ENCODE results near the gene SAMD8. TPM values are rescaled to one million over a fixed set of nuclear protein-coding genes. Genes with fewer than 3 reads are reported as not detected.

Gene SAMD8
- total RNA-seq, 1 experiment from 2014 or later = 28.1 TPM

GRCh38 chr10:75068523-75068922 is 42.9 kb upstream of the SAMD8 start:
- H3K27me3 Mint-ChIP-seq (ENCODE audit: insufficient read depth, unreplicated experiment) = no peaks in the 10 kb centered on the region
- H3K4me3 Mint-ChIP-seq (ENCODE audit: unreplicated experiment) = no peak overlapping the region
- DNase-seq (ENCODE audit: unreplicated experiment) = no peak
- CTCF ChIA-PET = interaction anchor here (0.6 to 0.7 kb wide), 2 partner anchors 18 to 466 kb away, joined by 3 read pairs; no protein-coding TSS in a partner anchor
- intact Hi-C loops (cut with micrococcal nuclease) = loop anchor here (1.0 kb wide), 1 partner anchor 13 kb away; no protein-coding TSS in a partner anchor
- H3K4me1 Mint-ChIP-seq (ENCODE audit: insufficient read depth, unreplicated experiment) = peaks cover 6% of the 10 kb centered on the region
- no peaks in the 10 kb centered on the region for H3K9me3 Mint-ChIP-seq (ENCODE audit: unreplicated experiment)
- H3K27ac Mint-ChIP-seq (ENCODE audit: low read depth, unreplicated experiment) = no peak overlapping the region
- POLR2A ChIA-PET = no interaction called here
- H3K36me3 Mint-ChIP-seq (ENCODE audit: insufficient read depth, unreplicated experiment) = no peaks in the 10 kb centered on the region
- no TSS peak for BruUV-seq (replicated peaks)
- TF ChIP-seq, protein P1, sequence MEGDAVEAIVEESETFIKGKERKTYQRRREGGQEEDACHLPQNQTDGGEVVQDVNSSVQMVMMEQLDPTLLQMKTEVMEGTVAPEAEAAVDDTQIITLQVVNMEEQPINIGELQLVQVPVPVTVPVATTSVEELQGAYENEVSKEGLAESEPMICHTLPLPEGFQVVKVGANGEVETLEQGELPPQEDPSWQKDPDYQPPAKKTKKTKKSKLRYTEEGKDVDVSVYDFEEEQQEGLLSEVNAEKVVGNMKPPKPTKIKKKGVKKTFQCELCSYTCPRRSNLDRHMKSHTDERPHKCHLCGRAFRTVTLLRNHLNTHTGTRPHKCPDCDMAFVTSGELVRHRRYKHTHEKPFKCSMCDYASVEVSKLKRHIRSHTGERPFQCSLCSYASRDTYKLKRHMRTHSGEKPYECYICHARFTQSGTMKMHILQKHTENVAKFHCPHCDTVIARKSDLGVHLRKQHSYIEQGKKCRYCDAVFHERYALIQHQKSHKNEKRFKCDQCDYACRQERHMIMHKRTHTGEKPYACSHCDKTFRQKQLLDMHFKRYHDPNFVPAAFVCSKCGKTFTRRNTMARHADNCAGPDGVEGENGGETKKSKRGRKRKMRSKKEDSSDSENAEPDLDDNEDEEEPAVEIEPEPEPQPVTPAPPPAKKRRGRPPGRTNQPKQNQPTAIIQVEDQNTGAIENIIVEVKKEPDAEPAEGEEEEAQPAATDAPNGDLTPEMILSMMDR (IDR thresholded peaks at IDR 0.05; ENCODE audit: unreplicated experiment) = no peak

- ChIA-PET CTCF (interaction anchor here (0.5 to 0.9 kb wide), 3 partner anchors 21 to 804 kb away, joined by 3 to 4 read pairs (median 3); no protein-coding TSS in a partner anchor), POLR2A (interaction anchor here (0.7 kb wide), 1 partner anchor 9 kb away, joined by 6 read pairs; no protein-coding TSS in a partner anchor)
- intact Hi-C loops (cut with micrococcal nuclease) = no loop called here
- Mint-ChIP-seq H3K9me3 (ENCODE audit: unreplicated experiment) (no peaks in the 10 kb centered on the region), H3K4me3 (ENCODE audit: unreplicated experiment) (no peak overlapping the region), H3K4me1 (ENCODE audit: insufficient read depth, unreplicated experiment) (peaks cover 6% of the 10 kb centered on the region), H3K36me3 (ENCODE audit: insufficient read depth, unreplicated experiment) (no peaks in the 10 kb centered on the region), H3K27ac (ENCODE audit: low read depth, unreplicated experiment) (no peak overlapping the region), H3K27me3 (ENCODE audit: insufficient read depth, unreplicated experiment) (no peaks in the 10 kb centered on the region)
- DNase-seq (ENCODE audit: unreplicated experiment) = no peak
- BruUV-seq (replicated peaks) = no TSS peak
- TF ChIP-seq, protein P1 (IDR thresholded peaks at IDR 0.05; ENCODE audit: unreplicated experiment) = no peak
These were observed 41.0 kb upstream of the SAMD8 start for GRCh38 chr10:75070476-75070875.

DNA sequence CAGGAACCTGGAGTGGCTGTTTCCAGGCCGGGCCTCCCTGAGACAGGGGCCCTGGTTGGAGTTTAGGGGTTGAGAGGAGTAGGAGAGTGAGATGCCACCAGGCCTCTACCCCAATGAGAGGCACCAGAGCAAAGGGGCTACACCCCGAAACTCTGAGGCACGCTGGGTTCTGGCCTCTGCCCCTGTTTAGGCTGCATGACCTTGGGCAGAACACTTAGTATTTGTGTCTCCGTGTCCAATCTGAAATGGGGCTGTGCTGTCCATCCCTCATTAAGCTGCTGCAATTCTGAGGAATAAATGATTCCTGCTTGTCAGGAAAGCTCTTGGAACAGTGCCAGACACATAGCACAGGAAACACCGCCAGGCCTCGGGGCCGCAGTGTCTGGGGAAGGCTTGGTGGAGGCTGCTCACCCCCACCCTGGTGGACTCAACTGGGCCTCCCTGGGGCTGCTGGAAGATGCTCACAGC is 40.5 kb upstream of the SAMD8 start:
- ChIA-PET CTCF (interaction anchor here (0.9 kb wide), 1 partner anchor 29 kb away, joined by 3 read pairs; no protein-coding TSS in a partner anchor), POLR2A (interaction anchor here (0.7 kb wide), 1 partner anchor 10 kb away, joined by 6 read pairs; no protein-coding TSS in a partner anchor)
- H3K27ac Mint-ChIP-seq (ENCODE audit: low read depth, unreplicated experiment) = no peak overlapping the region
- no peaks in the 10 kb centered on the region for H3K27me3 Mint-ChIP-seq (ENCODE audit: insufficient read depth, unreplicated experiment)
- H3K36me3 Mint-ChIP-seq (ENCODE audit: insufficient read depth, unreplicated experiment) = no peaks in the 10 kb centered on the region
- TF ChIP-seq, protein P1 (IDR thresholded peaks at IDR 0.05; ENCODE audit: unreplicated experiment) = no peak
- H3K4me3 Mint-ChIP-seq (ENCODE audit: unreplicated experiment) = no peak overlapping the region
- H3K9me3 Mint-ChIP-seq (ENCODE audit: unreplicated experiment) = no peaks in the 10 kb centered on the region
- peaks cover 6% of the 10 kb centered on the region for H3K4me1 Mint-ChIP-seq (ENCODE audit: insufficient read depth, unreplicated experiment)
- no peak for DNase-seq (ENCODE audit: unreplicated experiment)
- intact Hi-C loops (cut with micrococcal nuclease) = no loop called here
- BruUV-seq (replicated peaks) = no TSS peak

- Mint-ChIP-seq H3K4me1 (ENCODE audit: insufficient read depth, unreplicated experiment) (peaks cover 6% of the 10 kb centered on the region), H3K27me3 (ENCODE audit: insufficient read depth, unreplicated experiment) (no peaks in the 10 kb centered on the region), H3K36me3 (ENCODE audit: insufficient read depth, unreplicated experiment) (no peaks in the 10 kb centered on the region), H3K4me3 (ENCODE audit: unreplicated experiment) (no peak overlapping the region), H3K27ac (ENCODE audit: low read depth, unreplicated experiment) (no peak overlapping the region), H3K9me3 (ENCODE audit: unreplicated experiment) (no peaks in the 10 kb centered on the region)
- no TSS peak for BruUV-seq (replicated peaks)
- ChIA-PET CTCF (no interaction called here), POLR2A (no interaction called here)
- no peak for DNase-seq (ENCODE audit: unreplicated experiment)
- TF ChIP-seq, protein P1 (IDR thresholded peaks at IDR 0.05; ENCODE audit: unreplicated experiment) = no peak
- intact Hi-C loops (cut with micrococcal nuclease) = no loop called here
These were observed 39.7 kb upstream of the SAMD8 start for GRCh38 chr10:75071756-75072155.
